ENCODE data around the gene SYT5.

Gene SYT5

DNA sequence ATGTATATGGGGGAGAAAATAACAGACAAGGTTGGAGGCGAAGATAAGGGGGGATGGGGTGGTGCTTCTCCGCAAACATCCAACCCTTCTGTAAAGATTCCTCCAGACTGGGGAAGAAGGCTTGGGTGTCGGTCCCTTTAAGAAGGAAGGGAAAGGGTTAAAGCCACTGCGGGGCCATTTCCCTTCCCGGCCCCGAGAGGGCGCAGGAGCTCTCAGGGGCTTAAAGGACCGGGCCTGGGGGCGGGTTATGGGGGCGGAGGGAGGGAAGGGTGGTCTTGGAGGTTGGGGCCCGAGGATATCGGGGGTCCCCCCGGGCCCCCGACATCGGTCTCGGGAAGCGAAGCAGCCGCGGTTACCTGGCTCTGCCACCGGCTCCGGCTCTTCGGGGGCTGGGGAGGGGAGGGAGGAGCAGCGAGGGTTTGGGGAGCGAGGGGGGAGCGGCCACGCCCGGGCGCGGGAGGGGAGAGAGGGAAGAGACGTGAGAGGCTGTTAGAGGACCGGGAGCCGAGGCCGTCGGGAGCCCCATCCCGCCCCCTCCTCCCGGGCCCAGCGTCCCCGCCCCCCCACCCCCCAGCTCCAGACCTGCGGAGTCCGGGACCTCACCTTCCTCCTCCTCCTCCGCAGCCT, 33.9 kb downstream of the SYT5 start:
- Histone ChIP-seq H3K9ac (ENCODE audit: low read depth in 1 of 2, low read length in 2 of 2) (no peak overlapping the region), H3K27ac (ENCODE audit: low read depth in 2 of 2, low read length in 2 of 2) (no peak overlapping the region)

GRCh38 chr19:55145232-55145631, 34.9 kb downstream of the SYT5 start:
- peaks cover 15 to 21% of the 10 kb centered on the region in 2 donors for H3K27me3 ChIP-seq (ENCODE audit: control insufficient read depth in 2 of 2, insufficient read depth in 2 of 2, low read length in 2 of 2)
- H3K36me3 ChIP-seq (ENCODE audit: control insufficient read depth in 2 of 2, insufficient read depth in 2 of 2, low read length in 2 of 2) = no peaks in the 10 kb centered on the region
- no peak overlapping the region for H3K27ac ChIP-seq (ENCODE audit: low read depth in 2 of 2, low read length in 2 of 2)
- H3K9ac ChIP-seq (ENCODE audit: low read depth in 1 of 2, low read length in 2 of 2) = no peak overlapping the region
- H3K4me1 ChIP-seq (ENCODE audit: control insufficient read depth in 2 of 2, insufficient read depth in 2 of 2, low read length in 2 of 2) = no peaks in the 10 kb centered on the region
- H3K4me3 ChIP-seq (ENCODE audit: low read length in 2 of 2) = no peak overlapping the region
- no peaks in the 10 kb centered on the region for H3K9me3 ChIP-seq (ENCODE audit: control insufficient read depth in 2 of 2, low read length in 2 of 2)

More for the DNA sequence above, 33.9 kb downstream of the SYT5 start:
- Histone ChIP-seq H3K4me1 (ENCODE audit: control insufficient read depth in 2 of 2, insufficient read depth in 2 of 2, low read length in 2 of 2) (no peaks in the 10 kb centered on the region), H3K36me3 (ENCODE audit: control insufficient read depth in 2 of 2, insufficient read depth in 2 of 2, low read length in 2 of 2) (no peaks in the 10 kb centered on the region), H3K9me3 (ENCODE audit: control insufficient read depth in 2 of 2, low read length in 2 of 2) (no peaks in the 10 kb centered on the region), H3K4me3 (ENCODE audit: low read length in 2 of 2) (no peak overlapping the region), H3K27me3 (ENCODE audit: control insufficient read depth in 2 of 2, insufficient read depth in 2 of 2, low read length in 2 of 2) (peaks cover 16 to 23% of the 10 kb centered on the region in 2 donors)

DNA sequence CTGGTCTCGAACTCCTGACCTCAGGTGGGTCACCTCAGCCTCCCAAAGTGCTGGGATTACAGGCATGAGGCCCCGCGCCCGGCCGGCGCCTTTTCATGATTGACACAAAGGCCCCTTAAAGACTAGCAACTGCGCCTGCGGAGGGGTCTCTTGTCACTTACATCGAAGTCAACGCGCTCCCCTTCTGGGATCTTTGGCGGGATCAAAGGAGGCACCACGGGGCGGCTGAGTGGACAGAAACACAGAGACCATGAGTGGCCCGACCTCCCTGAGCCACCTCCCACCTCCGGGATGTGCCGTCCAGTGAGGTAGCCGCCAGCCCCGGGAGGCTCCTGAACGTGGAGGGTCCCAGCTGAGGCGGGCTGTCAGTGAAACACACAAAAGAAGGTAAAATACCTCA, 38.4 kb downstream of the SYT5 start:
- Histone ChIP-seq H3K4me1 (ENCODE audit: control insufficient read depth in 2 of 2, insufficient read depth in 2 of 2, low read length in 2 of 2) (no peaks in the 10 kb centered on the region), H3K9ac (ENCODE audit: low read depth in 1 of 2, low read length in 2 of 2) (no peak overlapping the region), H3K4me3 (ENCODE audit: low read length in 2 of 2) (no peak overlapping the region), H3K27me3 (ENCODE audit: control insufficient read depth in 2 of 2, insufficient read depth in 2 of 2, low read length in 2 of 2) (peaks cover 4 to 10% of the 10 kb centered on the region in 2 donors), H3K9me3 (ENCODE audit: control insufficient read depth in 2 of 2, low read length in 2 of 2) (no peaks in the 10 kb centered on the region), H3K27ac (ENCODE audit: low read depth in 2 of 2, low read length in 2 of 2) (no peak overlapping the region), H3K36me3 (ENCODE audit: control insufficient read depth in 2 of 2, insufficient read depth in 2 of 2, low read length in 2 of 2) (no peaks in the 10 kb centered on the region)

- Histone ChIP-seq H3K9ac (ENCODE audit: low read depth in 1 of 2, low read length in 2 of 2) (no peak overlapping the region), H3K4me1 (ENCODE audit: control insufficient read depth in 2 of 2, insufficient read depth in 2 of 2, low read length in 2 of 2) (no peaks in the 10 kb centered on the region), H3K27me3 (ENCODE audit: control insufficient read depth in 2 of 2, insufficient read depth in 2 of 2, low read length in 2 of 2) (peaks cover 3 to 4% of the 10 kb centered on the region in 2 donors), H3K27ac (ENCODE audit: low read depth in 2 of 2, low read length in 2 of 2) (no peak overlapping the region), H3K9me3 (ENCODE audit: control insufficient read depth in 2 of 2, low read length in 2 of 2) (no peaks in the 10 kb centered on the region), H3K36me3 (ENCODE audit: control insufficient read depth in 2 of 2, insufficient read depth in 2 of 2, low read length in 2 of 2) (no peaks in the 10 kb centered on the region), H3K4me3 (ENCODE audit: low read length in 2 of 2) (no peak overlapping the region)
Measured at GRCh38 chr19:55137915-55138314, 42.2 kb downstream of the SYT5 start.

- Histone ChIP-seq H3K4me3 (ENCODE audit: low read length in 2 of 2) (no peak overlapping the region), H3K27me3 (ENCODE audit: control insufficient read depth in 2 of 2, insufficient read depth in 2 of 2, low read length in 2 of 2) (peaks cover 3 to 4% of the 10 kb centered on the region in 2 donors), H3K36me3 (ENCODE audit: control insufficient read depth in 2 of 2, insufficient read depth in 2 of 2, low read length in 2 of 2) (no peaks in the 10 kb centered on the region), H3K27ac (ENCODE audit: low read depth in 2 of 2, low read length in 2 of 2) (no peak overlapping the region), H3K9ac (ENCODE audit: low read depth in 1 of 2, low read length in 2 of 2) (no peak overlapping the region), H3K9me3 (ENCODE audit: control insufficient read depth in 2 of 2, low read length in 2 of 2) (no peaks in the 10 kb centered on the region), H3K4me1 (ENCODE audit: control insufficient read depth in 2 of 2, insufficient read depth in 2 of 2, low read length in 2 of 2) (no peaks in the 10 kb centered on the region)
Measured at GRCh38 chr19:55136399-55137102, 43.5 kb downstream of the SYT5 start.

GRCh38 chr19:55134736-55135135, 45.4 kb downstream of the SYT5 start:
- H3K4me3 ChIP-seq (ENCODE audit: low read length in 2 of 2) = no peak overlapping the region
- no peak overlapping the region for H3K9ac ChIP-seq (ENCODE audit: low read depth in 1 of 2, low read length in 2 of 2)

GRCh38 chr19:55133639-55134444, 46.2 kb downstream of the SYT5 start:
- Histone ChIP-seq H3K27ac (ENCODE audit: low read depth in 2 of 2, low read length in 2 of 2) (no peak overlapping the region), H3K36me3 (ENCODE audit: control insufficient read depth in 2 of 2, insufficient read depth in 2 of 2, low read length in 2 of 2) (no peaks in the 10 kb centered on the region), H3K27me3 (ENCODE audit: control insufficient read depth in 2 of 2, insufficient read depth in 2 of 2, low read length in 2 of 2) (peaks cover 5 to 11% of the 10 kb centered on the region in 2 donors), H3K4me3 (ENCODE audit: low read length in 2 of 2) (no peak overlapping the region), H3K9ac (ENCODE audit: low read depth in 1 of 2, low read length in 2 of 2) (no peak overlapping the region), H3K9me3 (ENCODE audit: control insufficient read depth in 2 of 2, low read length in 2 of 2) (no peaks in the 10 kb centered on the region), H3K4me1 (ENCODE audit: control insufficient read depth in 2 of 2, insufficient read depth in 2 of 2, low read length in 2 of 2) (no peaks in the 10 kb centered on the region)

More at GRCh38 chr19:55134736-55135135, 45.4 kb downstream of the SYT5 start:
- no peaks in the 10 kb centered on the region for H3K9me3 ChIP-seq (ENCODE audit: control insufficient read depth in 2 of 2, low read length in 2 of 2)
- H3K27me3 ChIP-seq (ENCODE audit: control insufficient read depth in 2 of 2, insufficient read depth in 2 of 2, low read length in 2 of 2) = peaks cover 5 to 11% of the 10 kb centered on the region in 2 donors
- H3K27ac ChIP-seq (ENCODE audit: low read depth in 2 of 2, low read length in 2 of 2) = no peak overlapping the region
- no peaks in the 10 kb centered on the region for H3K4me1 ChIP-seq (ENCODE audit: control insufficient read depth in 2 of 2, insufficient read depth in 2 of 2, low read length in 2 of 2)
- no peaks in the 10 kb centered on the region for H3K36me3 ChIP-seq (ENCODE audit: control insufficient read depth in 2 of 2, insufficient read depth in 2 of 2, low read length in 2 of 2)

- Histone ChIP-seq H3K4me3 (ENCODE audit: low read length in 2 of 2) (no peak overlapping the region), H3K4me1 (ENCODE audit: control insufficient read depth in 2 of 2, insufficient read depth in 2 of 2, low read length in 2 of 2) (no peaks in the 10 kb centered on the region), H3K27ac (ENCODE audit: low read depth in 2 of 2, low read length in 2 of 2) (no peak overlapping the region), H3K27me3 (ENCODE audit: control insufficient read depth in 2 of 2, insufficient read depth in 2 of 2, low read length in 2 of 2) (peaks cover 5 to 11% of the 10 kb centered on the region in 2 donors), H3K36me3 (ENCODE audit: control insufficient read depth in 2 of 2, insufficient read depth in 2 of 2, low read length in 2 of 2) (no peaks in the 10 kb centered on the region), H3K9ac (ENCODE audit: low read depth in 1 of 2, low read length in 2 of 2) (no peak overlapping the region), H3K9me3 (ENCODE audit: control insufficient read depth in 2 of 2, low read length in 2 of 2) (no peaks in the 10 kb centered on the region)
Measured at GRCh38 chr19:55132453-55133129, 47.5 kb downstream of the SYT5 start.

- H3K4me1 ChIP-seq (ENCODE audit: control insufficient read depth in 2 of 2, insufficient read depth in 2 of 2, low read length in 2 of 2) = no peaks in the 10 kb centered on the region
- no peaks in the 10 kb centered on the region for H3K36me3 ChIP-seq (ENCODE audit: control insufficient read depth in 2 of 2, insufficient read depth in 2 of 2, low read length in 2 of 2)
- no peak overlapping the region for H3K9ac ChIP-seq (ENCODE audit: low read depth in 1 of 2, low read length in 2 of 2)
- H3K27ac ChIP-seq (ENCODE audit: low read depth in 2 of 2, low read length in 2 of 2) = no peak overlapping the region
- H3K27me3 ChIP-seq (ENCODE audit: control insufficient read depth in 2 of 2, insufficient read depth in 2 of 2, low read length in 2 of 2) = peaks cover 5 to 11% of the 10 kb centered on the region in 2 donors
- H3K4me3 ChIP-seq (ENCODE audit: low read length in 2 of 2) = no peak overlapping the region
- H3K9me3 ChIP-seq (ENCODE audit: control insufficient read depth in 2 of 2, low read length in 2 of 2) = no peaks in the 10 kb centered on the region
Measured at GRCh38 chr19:55131421-55131820, 48.7 kb downstream of the SYT5 start.
